ENCODE measurements around the gene TPM4.
A peak's percentile ranks its signal among the peaks of the same experiment; 100 is the strongest.

The TPM4 gene

DNA sequence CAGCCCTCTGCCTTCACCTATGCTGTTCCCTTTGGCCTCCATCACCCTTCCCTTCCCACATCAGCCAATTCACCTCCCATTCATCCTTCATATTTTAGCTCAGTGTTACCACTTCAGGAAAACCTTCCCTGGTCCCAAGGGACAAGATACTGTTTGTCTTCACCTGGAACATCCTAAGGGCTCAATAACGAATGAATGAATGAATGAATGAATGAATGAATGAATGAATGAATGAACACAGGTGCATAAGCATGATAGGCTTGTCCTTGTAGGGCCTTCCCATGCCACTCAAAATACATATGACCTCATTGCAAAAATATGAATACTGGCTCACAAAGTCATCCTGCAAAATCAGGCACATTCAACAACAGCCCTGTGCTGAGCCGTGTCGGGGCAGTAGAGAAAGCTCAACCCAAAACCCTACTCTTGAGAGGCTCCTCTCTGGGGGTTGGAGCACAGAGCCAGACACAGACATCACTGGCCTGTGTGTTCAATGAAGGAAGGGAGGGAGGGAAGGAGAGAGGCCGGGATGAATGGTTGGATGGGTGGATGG, 33.7 kb upstream of the TPM4 start:
- DNase-seq, result no peak

- no peak for DNase-seq
These were observed 33.0 kb upstream of the TPM4 start for GRCh38 chr19:16043156-16043757.

GRCh38 chr19:16044746-16045145, 31.5 kb upstream of the TPM4 start:
- no peak for DNase-seq

DNA sequence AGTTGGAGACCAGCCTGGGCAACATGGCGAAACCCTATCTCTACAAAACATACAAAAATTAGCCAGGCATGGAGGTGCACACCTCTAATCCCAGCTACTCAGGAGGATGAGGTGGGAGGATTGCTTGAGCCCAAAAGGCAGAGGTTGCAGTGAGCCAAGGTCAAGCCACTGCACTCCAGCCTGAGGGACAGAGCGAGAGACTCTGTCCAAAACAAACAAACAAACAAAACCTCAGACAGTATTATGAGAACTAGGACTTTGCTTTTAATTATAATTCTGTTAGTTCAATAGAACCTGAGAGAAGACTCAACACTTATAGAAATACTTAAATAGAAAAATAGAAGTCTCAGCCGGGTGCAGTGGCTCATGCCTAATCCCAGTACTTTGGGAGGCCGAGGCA, 31.1 kb upstream of the TPM4 start:
- no peak for DNase-seq

DNA sequence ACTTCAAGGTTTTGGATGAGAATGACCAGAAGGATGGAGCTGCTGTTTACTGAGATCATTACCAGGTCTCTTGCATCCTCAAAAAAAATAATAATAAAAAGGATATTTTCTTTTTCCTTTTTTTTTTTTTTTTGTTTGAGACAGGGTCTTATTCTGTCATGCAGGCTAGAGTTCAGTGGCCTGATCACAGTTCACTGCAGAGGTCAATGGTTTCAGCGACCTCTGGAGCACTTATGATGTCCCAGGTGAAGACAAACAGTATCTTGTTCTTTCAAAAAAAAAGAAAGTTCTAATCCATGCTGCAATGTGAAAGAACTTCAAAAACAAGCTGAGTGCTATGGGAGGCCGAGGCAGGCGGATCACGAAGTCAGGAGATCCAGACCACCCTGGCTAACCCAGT, 30.4 kb upstream of the TPM4 start:
- no peak for DNase-seq

GRCh38 chr19:16048583-16048982, 27.7 kb upstream of the TPM4 start:
- no peak for DNase-seq

- peak; percentile 57 for DNase-seq
These were observed 24.9 kb upstream of the TPM4 start for GRCh38 chr19:16051254-16052025.

GRCh38 chr19:16052353-16052752, 23.9 kb upstream of the TPM4 start:
- DNase-seq, result no peak

- no peak for DNase-seq
These were observed 19.2 kb upstream of the TPM4 start for GRCh38 chr19:16057062-16057461.

DNA sequence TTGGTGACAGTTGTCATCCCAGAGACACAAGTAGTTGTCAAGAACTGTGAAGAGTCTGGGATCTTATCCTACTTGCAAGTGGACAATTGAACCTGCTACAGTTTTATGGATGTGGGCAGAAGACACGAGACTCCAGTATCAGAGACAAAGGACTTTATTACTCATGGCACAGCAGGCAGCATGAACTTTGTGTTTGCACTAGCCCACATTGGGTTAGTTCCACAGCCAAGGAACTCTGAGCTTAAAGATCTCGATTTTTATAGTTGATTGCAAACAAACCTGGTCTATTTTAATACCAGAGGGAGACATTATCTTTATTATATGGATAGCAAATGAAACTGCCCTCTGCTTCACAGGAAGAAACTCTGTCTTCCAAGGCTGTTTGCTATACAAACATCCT, 16.0 kb upstream of the TPM4 start:
- DNase-seq, result no peak

DNA sequence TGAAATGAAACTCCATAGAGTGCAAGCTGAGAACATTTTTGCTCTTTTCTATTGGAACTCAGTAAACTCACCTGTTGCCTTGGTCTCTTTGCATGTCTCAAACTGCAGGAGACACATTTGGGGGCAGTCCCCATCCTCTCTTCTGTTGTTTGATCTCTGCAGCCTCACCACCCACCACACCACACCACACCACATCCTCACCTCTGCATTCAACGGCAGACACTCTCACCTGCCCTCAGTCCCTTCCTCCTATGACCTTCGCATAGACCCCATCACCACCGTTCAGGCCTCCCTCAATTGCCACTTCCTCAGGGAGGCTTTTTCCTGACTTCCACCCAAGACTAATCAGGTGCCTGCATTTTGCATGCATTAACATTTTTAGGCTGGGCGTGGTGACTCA, 14.4 kb upstream of the TPM4 start:
- DNase-seq, result no peak

GRCh38 chr19:16062789-16063188, 13.5 kb upstream of the TPM4 start:
- peak; percentile 82 for DNase-seq

GRCh38 chr19:16064209-16064889, 11.9 kb upstream of the TPM4 start:
- no peak for DNase-seq

- DNase-seq, result peak; percentile 67
These were observed 9.6 kb upstream of the TPM4 start for GRCh38 chr19:16066611-16067104.

- no peak for DNase-seq
These were observed 8.9 kb upstream of the TPM4 start for GRCh38 chr19:16067205-16067938.

- DNase-seq, result no peak
These were observed 7.5 kb upstream of the TPM4 start for GRCh38 chr19:16068696-16069259.

DNA sequence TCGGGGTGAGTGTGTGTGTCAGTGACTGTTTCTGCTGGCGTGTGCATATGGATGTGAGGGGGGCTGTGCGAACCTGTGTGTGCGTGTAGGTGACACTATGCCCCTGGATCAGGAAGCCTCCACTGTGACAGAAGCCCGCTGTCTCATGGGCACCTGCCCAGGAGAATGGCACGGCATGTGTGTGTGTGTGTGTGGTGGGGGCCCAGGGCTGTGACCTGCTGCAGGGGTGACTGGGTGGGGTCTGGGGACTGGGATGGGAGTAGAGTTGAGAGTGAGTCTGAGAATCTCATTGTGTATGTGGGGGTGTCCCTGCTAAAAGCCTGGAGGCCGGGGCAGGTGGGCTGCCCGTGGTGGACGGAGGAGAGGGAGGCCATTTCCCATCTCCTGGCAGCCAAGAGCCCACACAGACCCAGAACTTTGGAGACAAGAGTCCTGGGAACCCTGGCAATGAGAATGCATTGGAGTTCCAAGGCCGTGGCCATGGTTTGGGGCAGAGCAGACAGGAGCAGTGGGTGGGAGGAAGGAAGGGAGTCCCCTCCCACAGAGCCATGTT, 6.4 kb upstream of the TPM4 start:
- no peak for DNase-seq

DNA sequence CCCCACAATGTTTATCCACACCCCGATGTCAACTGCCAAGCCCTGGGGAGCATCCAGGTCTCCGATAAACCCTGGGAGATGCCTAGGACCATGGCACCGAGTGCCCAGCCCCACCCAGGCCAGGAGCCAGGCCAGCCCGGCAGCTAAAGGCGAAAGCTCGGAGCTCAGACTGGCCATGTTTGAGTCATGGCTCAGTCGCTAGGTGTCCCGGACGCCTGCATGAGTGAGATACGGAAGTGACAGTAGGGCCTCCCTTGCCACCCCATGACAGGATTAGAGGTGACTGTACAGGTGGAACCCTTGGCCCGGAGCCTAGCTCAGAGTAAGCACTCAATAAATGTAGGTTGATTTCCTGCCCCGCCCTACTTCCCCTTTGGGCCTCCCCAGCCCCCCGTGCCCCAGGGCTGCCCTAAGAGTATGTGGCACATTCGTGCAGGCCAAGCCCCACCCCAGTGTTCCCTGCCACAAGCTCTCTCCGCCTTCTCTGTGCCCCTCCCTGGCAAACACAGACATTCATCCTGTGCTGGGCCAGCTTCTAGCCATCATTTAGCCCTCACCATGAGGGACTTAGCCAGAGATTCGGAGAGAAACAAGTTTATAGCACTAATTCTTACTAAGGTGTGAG, 5.8 kb upstream of the TPM4 start:
- peak; percentile 88 for DNase-seq

GRCh38 chr19:16071072-16071691, 5.1 kb upstream of the TPM4 start:
- no peak for DNase-seq

DNA sequence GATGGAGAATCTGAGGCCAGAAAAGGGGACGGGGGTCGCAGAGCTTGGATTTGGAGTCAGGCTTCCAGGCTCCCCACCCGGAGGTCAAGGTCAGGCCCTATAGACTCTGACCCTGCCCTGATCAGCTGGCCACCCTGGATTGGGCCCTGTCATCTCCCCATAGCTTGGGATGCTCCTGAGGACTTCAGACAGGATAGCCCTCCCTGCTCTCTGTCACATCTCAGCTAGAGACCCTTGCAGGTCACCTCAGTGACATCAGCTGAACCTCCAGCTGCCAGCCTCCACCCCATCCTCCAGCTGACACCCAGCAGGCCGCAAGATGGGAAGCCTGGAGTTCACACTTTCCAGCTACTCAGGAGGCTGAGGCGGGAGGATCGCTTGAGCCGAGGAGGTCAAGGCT, 2.8 kb upstream of the TPM4 start:
- DNase-seq, result no peak

- DNase-seq, result peak; percentile 15
These were observed 2.3 kb upstream of the TPM4 start for GRCh38 chr19:16073988-16074387.
